Panc1 (cell line): ENCODE results near the gene QSOX1. TPM values are rescaled to one million over a fixed set of nuclear protein-coding genes. Genes with fewer than 3 reads are reported as not detected.

Experiments used
- ATAC-seq: fragments of 200-7000 bp; cut with Tn5 transposase; 2 replicates; pipeline ENCODE4 v1.9.1; 2020; ENCODE audit warnings: mild to moderate bottlenecking, moderate library complexity
- BruUV-seq: library from RNA; stranded (reverse); fragments of 400-500 nt; replicated peaks from 2 replicates; lab custom pipeline; 2021; lab: Mats Ljungman, UMichigan
- CTCF ChIA-PET: fragments of 300-600 bp; sonication (Branson Sonifier 250); formaldehyde crosslinking; loops from one replicate; lab custom pipeline; 2022; ENCODE audit warnings: antibody characterized with exemption; lab: Charles Lee
- POLR2A ChIA-PET: fragments of 300-600 bp; sonication (Branson Sonifier 250); formaldehyde crosslinking; loops from one replicate; lab custom pipeline; 2022; ENCODE audit warnings: antibody characterized with exemption; lab: Charles Lee
- DNase-seq: peaks from one replicate; pipeline ENCODE4 v3.0.0-alpha.2; 2010; ENCODE audit warnings: low read depth, low spot score
- H3K27ac ChIP-seq: 2 replicates; pipeline ENCODE4 v1.5.1; 2011; ENCODE audit warnings: mild to moderate bottlenecking, low read length, inconsistent platforms
- H3K27me3 ChIP-seq: fragments of 200-500 bp; sonication (Bioruptor generic); 2 replicates; pipeline ENCODE4 v1.6.0; 2014; ENCODE audit warnings: low read length, inconsistent platforms; ENCODE audit not compliant: control insufficient read depth, insufficient read depth
- H3K36me3 ChIP-seq: fragments of 200-500 bp; sonication (Bioruptor generic); 2 replicates; pipeline ENCODE4 v1.5.1; 2014; ENCODE audit warnings: inconsistent platforms, mild to moderate bottlenecking, low read length, moderate library complexity; ENCODE audit not compliant: control insufficient read depth, insufficient read depth
- H3K4me1 ChIP-seq: 2 replicates; pipeline ENCODE4 v1.5.1; 2011; ENCODE audit warnings: inconsistent platforms, mild to moderate bottlenecking, low read length, moderate library complexity; ENCODE audit not compliant: control insufficient read depth, insufficient read depth
- H3K4me3 ChIP-seq, 2 experiments: 2 replicates each; pipeline ENCODE4 v1.5.1; 2011 to 2012; ENCODE audit warnings: low read depth in 2 of 2, low read length in 2 of 2, mild to moderate bottlenecking in 2 of 2, inconsistent platforms in 1 of 2, moderate library complexity in 1 of 2
- H3K9me3 ChIP-seq: fragments of 200-500 bp; sonication (Bioruptor generic); 2 replicates; pipeline ENCODE4 v1.5.1; 2014; ENCODE audit warnings: low read depth, mild to moderate bottlenecking, inconsistent platforms, low read length, moderate library complexity; ENCODE audit not compliant: control insufficient read depth, insufficient read depth
- CTCF ChIP-seq: fragments of 450-650 bp; IDR thresholded peaks from 2 replicates; pipeline ENCODE4 v1.5.1; 2017; ENCODE audit warnings: mild to moderate bottlenecking
- POLR2AphosphoS5 ChIP-seq: IDR thresholded peaks from 2 replicates; pipeline ENCODE4 v1.6.1; 2012; ENCODE audit warnings: mild to moderate bottlenecking, low read depth, low read length, moderate library complexity
- SIN3A ChIP-seq: IDR thresholded peaks from 2 replicates; pipeline ENCODE4 v1.6.1; 2012; ENCODE audit warnings: low read depth, mild to moderate bottlenecking, low read length, moderate library complexity, borderline replicate concordance; ENCODE audit not compliant: insufficient read depth
- TCF7L2 ChIP-seq: IDR thresholded peaks from 2 replicates; pipeline ENCODE4 v1.6.1; 2011; ENCODE audit warnings: mild to moderate bottlenecking, low read depth, low read length, inconsistent platforms
- in situ Hi-C: cut with HindIII; loops from 2 replicates; pipeline ENCODE4 v1.10.0; 2016; ENCODE audit warnings: low sequenced_read_pairs, low pct_unique_long_range_greater_than_20kb
- intact Hi-C: fragments of 100-400 bp; cut with micrococcal nuclease; formaldehyde crosslinking; loops from one replicate; pipeline ENCODE4 v1.10.0; 2022; ENCODE audit not compliant: unreplicated experiment
- total RNA-seq: library from RNA; stranded (reverse); gene quantifications from one replicate; pipeline ENCODE4 v1.2.1, GENCODE V29; 2021; ENCODE audit not compliant: unreplicated experiment
- TF ChIP-seq, protein P1 (sequence below), 2 experiments: IDR thresholded peaks; 2 replicates each; pipeline ENCODE4 v1.6.1; 2011 to 2012; ENCODE audit warnings: low read depth in 2 of 2, control low read depth in 1 of 2, low read length in 1 of 2, mild to moderate bottlenecking in 1 of 2, moderate library complexity in 1 of 2; ENCODE audit not compliant: insufficient read depth in 1 of 2

Gene QSOX1
- total RNA-seq, 1 experiment from 2014 or later: 152 TPM

DNA sequence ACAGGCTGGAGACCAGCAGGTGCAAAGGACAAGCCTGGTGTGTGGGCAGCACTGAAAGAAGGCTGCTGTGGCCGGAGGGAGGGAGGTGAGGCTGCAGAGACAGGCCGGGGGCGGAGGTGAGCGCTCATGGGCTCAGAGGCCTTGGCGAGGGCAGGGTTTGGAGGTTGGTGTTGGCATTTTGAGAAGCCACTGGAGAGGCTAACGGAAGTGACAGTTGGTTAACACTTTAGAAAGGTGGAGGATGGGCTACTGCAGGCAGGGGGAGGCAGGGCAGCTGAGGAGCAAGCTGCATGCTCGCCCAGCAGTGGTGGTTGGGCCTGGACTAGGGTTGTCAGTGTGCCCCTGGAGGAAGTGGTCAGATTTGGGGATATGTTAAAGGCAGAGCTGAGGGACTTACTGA is 37.5 kb downstream of the QSOX1 start:
- in situ Hi-C loops (no loop called here), intact Hi-C loops (no loop called here)
- POLR2A ChIA-PET: no interaction called here
- Histone ChIP-seq H3K4me3 (no peak overlapping the region), H3K27ac (no peak overlapping the region), H3K27me3 (no peaks in the 10 kb centered on the region), H3K36me3 (no peaks in the 10 kb centered on the region), H3K4me1 (no peaks in the 10 kb centered on the region), H3K9me3 (no peaks in the 10 kb centered on the region)
- CTCF ChIA-PET: no interaction called here
- BruUV-seq: no TSS peak
- no peak for TF ChIP-seq CTCF
- no peak for ATAC-seq
- DNase-seq: no peak

DNA sequence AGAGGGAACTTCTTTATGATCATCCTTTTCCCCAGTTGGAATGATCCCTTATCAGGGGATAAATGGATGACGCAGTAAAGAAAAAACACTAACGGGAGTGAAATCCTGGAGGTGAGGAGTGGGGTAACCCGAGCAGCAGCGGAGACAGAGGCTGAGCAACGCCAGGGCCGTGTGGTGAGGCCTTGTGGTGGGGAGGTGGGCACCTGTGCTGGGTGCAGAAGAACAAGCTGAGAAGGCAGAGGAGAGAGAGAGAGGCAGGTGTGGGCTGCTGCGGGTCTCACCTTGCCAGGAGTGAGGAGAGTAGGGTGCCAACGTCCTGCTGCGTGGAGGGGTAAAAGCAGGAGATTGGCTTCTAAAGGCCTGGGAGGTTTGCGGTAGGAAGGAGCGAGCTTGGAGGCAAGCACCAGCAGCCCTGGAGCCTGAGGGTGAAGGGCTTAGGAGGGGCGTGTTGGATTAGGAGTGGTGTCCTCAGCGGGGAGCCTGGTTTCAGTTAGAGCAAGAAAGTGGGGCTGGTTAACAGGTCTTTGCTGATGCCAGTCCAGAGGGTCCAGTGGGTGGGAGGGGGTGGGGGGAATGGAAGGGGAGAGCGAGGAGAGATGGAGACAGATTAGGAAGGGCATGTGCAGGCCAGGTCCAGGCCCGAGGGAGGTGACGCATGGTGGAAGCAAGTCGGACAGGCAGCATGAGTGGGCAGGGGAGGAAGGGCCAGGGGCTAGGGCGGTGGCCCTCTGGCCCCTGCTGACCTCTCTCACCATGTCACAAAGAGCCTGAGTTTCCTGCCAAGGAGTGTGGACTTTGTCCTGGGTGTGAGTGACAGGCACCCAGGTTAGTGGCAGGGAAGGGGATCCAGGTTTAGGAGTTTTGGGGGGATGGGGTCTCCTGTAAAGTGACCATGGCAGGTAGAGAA is 38.7 kb downstream of the QSOX1 start:
- Histone ChIP-seq H3K36me3 (no peaks in the 10 kb centered on the region), H3K27me3 (no peaks in the 10 kb centered on the region), H3K4me1 (no peaks in the 10 kb centered on the region), H3K4me3 (no peak overlapping the region), H3K27ac (no peak overlapping the region), H3K9me3 (no peaks in the 10 kb centered on the region)
- no TSS peak for BruUV-seq
- POLR2A ChIA-PET: no interaction called here
- in situ Hi-C loops: no loop called here
- CTCF ChIA-PET: interaction anchor here (0.6 kb wide), 1 partner anchor 172 kb away, joined by 8 read pairs; no protein-coding TSS in a partner anchor
- intact Hi-C loops: no loop called here
- DNase-seq: no peak
- ATAC-seq: no peak
- TF ChIP-seq, protein P1, sequence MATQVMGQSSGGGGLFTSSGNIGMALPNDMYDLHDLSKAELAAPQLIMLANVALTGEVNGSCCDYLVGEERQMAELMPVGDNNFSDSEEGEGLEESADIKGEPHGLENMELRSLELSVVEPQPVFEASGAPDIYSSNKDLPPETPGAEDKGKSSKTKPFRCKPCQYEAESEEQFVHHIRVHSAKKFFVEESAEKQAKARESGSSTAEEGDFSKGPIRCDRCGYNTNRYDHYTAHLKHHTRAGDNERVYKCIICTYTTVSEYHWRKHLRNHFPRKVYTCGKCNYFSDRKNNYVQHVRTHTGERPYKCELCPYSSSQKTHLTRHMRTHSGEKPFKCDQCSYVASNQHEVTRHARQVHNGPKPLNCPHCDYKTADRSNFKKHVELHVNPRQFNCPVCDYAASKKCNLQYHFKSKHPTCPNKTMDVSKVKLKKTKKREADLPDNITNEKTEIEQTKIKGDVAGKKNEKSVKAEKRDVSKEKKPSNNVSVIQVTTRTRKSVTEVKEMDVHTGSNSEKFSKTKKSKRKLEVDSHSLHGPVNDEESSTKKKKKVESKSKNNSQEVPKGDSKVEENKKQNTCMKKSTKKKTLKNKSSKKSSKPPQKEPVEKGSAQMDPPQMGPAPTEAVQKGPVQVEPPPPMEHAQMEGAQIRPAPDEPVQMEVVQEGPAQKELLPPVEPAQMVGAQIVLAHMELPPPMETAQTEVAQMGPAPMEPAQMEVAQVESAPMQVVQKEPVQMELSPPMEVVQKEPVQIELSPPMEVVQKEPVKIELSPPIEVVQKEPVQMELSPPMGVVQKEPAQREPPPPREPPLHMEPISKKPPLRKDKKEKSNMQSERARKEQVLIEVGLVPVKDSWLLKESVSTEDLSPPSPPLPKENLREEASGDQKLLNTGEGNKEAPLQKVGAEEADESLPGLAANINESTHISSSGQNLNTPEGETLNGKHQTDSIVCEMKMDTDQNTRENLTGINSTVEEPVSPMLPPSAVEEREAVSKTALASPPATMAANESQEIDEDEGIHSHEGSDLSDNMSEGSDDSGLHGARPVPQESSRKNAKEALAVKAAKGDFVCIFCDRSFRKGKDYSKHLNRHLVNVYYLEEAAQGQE (IDR thresholded peaks at IDR 0.05; ENCODE audit: insufficient read depth in 1 of 2, low read depth in 2 of 2, low read length in 1 of 2): no peak
- TF ChIP-seq SIN3A (no peak), CTCF (no peak), POLR2AphosphoS5 (no peak), TCF7L2 (no peak)
